Mucosa of descending colon (tissue), 3 donors: ENCODE results near the gene DOCK2. TPM values are rescaled to one million over a fixed set of nuclear protein-coding genes. Genes with fewer than 3 reads are reported as not detected.
"Not testable (repeated sequence)": the region's sequence is repeated elsewhere in the genome, so short reads cannot be mapped to it uniquely, and the experiment has no call there.

Experiments used
- ATAC-seq: fragments of 200-7000 bp; cut with Tn5 transposase; one replicate; pipeline ENCODE4 v1.9.1; 2020; ENCODE audit warnings: mild to moderate bottlenecking, moderate library complexity
- DNase-seq, 3 donors: peaks; one replicate each; pipeline ENCODE4 v3.0.0-alpha.2; 2020
- H3K36me3 ChIP-seq: fragments of 200-600 bp; one replicate; pipeline ENCODE4 v1.8.0; 2021; ENCODE audit warnings: low read depth, mild to moderate bottlenecking
- H3K4me1 ChIP-seq: fragments of 200-600 bp; one replicate; pipeline ENCODE4 v1.8.0; 2021; ENCODE audit warnings: low read depth, mild to moderate bottlenecking
- H3K4me3 ChIP-seq: fragments of 200-600 bp; one replicate; pipeline ENCODE4 v1.8.0; 2021; ENCODE audit warnings: mild to moderate bottlenecking
- H3K9me3 ChIP-seq: fragments of 200-600 bp; one replicate; pipeline ENCODE4 v1.8.0; 2021; ENCODE audit warnings: mild to moderate bottlenecking
- intact Hi-C, 2 donors: fragments of 100-400 bp; cut with DNase I in 1 of 2; cut with micrococcal nuclease in 1 of 2; formaldehyde crosslinking; loops; one replicate each; pipeline versions ENCODE4 v1.11.0 to v1.11.1; 2022; cut with DNase I, micrococcal nuclease
- total RNA-seq, 3 donors: library from RNA; stranded (reverse); fragmentation: NEBNext Ultra II Directional in 2 of 3; extraction: Animal tissue kit (Norgen Biotek cat#: 25700) in 2 of 3; gene quantifications; one replicate each; pipeline versions ENCODE4 v1.2.1 to v1.2.4, GENCODE V29; 2021 to 2023
- TF ChIP-seq, protein P1 (sequence below): fragments of 200-600 bp; IDR thresholded peaks from one replicate; pipeline ENCODE4 v1.8.0; 2022; ENCODE audit warnings: antibody characterized with exemption, mild to moderate bottlenecking
- donor health status: DM: no; HTN: no; CAD: no; lungs with moderate emphysema.
- donor health status: DM: no; HTN: no; CAD: no.
- donor health status: DM: no; HTN: yes; CAD: no.

DOCK2 gene
- total RNA-seq, 3 donors from 2014 or later = 7.2 to 20.1 (median 18.1) TPM

DNA sequence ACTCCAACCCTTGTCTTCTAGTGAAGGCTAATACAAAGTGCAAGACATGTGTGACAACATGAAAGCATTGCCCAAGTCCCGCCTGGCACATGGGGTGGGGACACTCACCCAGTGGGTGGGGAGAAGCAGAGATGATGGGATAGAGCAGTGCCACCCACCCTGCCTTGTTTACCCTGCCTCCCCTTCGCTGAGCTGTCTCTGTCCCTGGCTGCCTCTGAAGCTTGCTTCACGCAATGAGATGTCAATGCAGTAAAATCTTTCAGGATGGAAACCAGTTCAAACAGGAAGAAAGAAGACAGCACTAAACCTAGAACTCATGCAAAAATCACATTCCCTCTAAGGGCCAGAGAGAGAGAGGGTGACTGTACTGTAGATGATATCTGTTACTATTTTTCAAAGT lies 195.2 kb downstream of the DOCK2 start:
- ATAC-seq = no peak
- intact Hi-C loops = no loop called here

DNA sequence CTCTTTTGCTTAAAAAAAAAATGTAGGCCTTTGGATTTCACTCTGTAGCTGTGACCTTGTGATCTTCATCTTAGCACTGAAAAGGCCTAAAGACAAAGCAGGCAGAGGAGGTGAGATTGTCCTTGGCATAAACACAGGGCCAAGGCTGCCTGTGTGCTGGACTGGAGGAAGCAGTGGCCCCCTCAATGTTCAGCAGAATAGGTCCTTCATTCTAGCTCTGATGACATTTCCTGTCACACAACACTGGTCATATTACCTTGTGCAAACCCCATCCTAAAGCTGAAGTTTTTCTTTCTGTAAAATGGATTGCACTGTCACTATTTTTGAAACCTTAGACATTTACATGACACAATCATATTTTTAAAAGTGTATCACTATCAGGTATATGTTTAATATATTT lies 195.8 kb downstream of the DOCK2 start:
- intact Hi-C loops = no loop called here
- TF ChIP-seq, protein P1, sequence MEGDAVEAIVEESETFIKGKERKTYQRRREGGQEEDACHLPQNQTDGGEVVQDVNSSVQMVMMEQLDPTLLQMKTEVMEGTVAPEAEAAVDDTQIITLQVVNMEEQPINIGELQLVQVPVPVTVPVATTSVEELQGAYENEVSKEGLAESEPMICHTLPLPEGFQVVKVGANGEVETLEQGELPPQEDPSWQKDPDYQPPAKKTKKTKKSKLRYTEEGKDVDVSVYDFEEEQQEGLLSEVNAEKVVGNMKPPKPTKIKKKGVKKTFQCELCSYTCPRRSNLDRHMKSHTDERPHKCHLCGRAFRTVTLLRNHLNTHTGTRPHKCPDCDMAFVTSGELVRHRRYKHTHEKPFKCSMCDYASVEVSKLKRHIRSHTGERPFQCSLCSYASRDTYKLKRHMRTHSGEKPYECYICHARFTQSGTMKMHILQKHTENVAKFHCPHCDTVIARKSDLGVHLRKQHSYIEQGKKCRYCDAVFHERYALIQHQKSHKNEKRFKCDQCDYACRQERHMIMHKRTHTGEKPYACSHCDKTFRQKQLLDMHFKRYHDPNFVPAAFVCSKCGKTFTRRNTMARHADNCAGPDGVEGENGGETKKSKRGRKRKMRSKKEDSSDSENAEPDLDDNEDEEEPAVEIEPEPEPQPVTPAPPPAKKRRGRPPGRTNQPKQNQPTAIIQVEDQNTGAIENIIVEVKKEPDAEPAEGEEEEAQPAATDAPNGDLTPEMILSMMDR = no peak
- H3K36me3 ChIP-seq = no peaks in the 10 kb centered on the region
- H3K9me3 ChIP-seq = no peaks in the 10 kb centered on the region
- ATAC-seq = no peak
- H3K4me3 ChIP-seq = no peak overlapping the region
- no peaks in the 10 kb centered on the region for H3K4me1 ChIP-seq
- no peak for DNase-seq

More for the DNA sequence above, 195.2 kb downstream of the DOCK2 start:
- Histone ChIP-seq H3K4me3 (no peak overlapping the region), H3K36me3 (no peaks in the 10 kb centered on the region), H3K4me1 (no peaks in the 10 kb centered on the region), H3K9me3 (no peaks in the 10 kb centered on the region)
- TF ChIP-seq, protein P1 = no peak
- no peak for DNase-seq

DNA sequence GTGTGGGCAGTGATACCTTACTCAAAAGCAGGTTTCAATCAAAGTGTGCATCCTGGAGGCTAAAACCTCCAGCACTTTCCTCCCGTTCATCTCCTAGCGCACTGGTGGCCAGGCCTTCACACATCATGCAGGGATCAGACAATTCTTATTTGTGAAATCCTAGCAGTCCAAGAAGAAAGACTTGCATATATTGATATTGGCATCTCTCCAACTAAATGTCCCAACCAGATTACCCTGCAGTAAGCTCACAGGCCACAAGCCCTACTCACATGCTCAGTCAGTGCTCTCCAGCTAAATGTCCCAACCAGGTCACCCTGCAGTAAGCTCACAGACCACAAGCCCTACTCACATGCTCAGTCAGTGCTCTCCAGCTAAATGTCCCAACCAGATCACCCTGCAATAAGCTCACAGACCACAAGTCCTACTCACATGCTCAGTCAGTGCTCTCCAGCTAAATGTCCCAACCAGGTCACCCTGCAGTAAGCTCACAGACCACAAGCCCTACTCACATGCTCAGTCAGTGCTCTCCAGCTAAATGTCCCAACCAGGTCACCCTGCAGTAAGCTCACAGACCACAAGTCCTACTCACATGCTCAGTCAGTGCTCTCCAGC lies 196.7 kb downstream of the DOCK2 start:
- H3K9me3 ChIP-seq, ATAC-seq, H3K4me3 ChIP-seq, DNase-seq, H3K4me1 ChIP-seq, intact Hi-C loops, H3K36me3 ChIP-seq: not testable (repeated sequence)

DNA sequence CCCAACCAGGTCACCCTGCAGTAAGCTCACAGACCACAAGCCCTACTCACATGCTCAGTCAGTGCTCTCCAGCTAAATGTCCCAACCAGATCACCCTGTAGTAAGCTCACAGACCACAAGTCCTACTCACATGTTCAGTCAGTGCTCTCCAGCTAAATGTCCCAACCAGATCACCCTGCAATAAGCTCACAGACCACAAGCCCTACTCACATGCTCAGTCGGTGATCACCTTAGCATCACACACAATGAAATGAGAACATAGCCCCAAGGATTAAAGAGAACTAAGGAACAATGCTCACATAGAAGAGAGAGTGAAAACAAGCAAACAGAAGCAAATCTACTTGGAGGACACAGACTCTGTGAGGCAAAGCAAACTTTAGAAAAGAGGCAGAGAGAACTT lies 197.5 kb downstream of the DOCK2 start:
- H3K4me3 ChIP-seq, intact Hi-C loops, ATAC-seq, H3K36me3 ChIP-seq, H3K4me1 ChIP-seq, DNase-seq, H3K9me3 ChIP-seq: not testable (repeated sequence)

DNA sequence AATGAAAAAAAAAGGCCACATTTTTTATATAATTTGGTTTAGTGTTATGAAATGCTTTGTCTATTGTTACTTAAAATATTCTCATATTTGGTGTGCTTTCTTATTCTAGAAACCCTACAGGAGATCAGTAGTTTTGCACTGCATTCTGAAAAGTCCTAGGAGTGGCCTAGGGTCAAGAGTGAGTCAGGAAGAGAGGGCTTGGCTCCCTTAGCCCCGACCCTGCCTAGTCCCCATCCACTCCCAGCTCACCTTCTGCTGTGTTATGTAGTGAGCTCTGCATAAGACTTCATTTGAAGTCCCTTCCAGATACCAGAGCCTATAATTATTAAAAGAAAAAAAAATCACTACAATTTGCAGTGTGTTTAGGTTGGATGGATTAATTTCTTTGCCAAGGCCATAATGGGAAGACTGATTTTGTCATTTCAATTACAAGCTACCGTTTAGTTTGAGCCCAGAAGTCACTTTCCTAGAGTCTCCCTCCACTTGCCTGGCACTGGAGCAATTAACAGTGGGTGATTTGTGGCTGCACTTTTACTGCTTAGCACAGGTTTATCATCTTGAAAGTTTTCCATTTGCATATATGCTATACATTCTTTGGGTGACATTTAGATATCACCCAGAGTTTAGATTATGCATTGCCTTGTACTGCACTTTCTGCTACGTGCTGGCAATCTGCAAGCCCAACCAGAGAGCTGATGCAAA lies 199.9 kb downstream of the DOCK2 start:
- Histone ChIP-seq H3K9me3 (no peaks in the 10 kb centered on the region), H3K36me3 (no peaks in the 10 kb centered on the region), H3K4me3 (no peak overlapping the region), H3K4me1 (no peaks in the 10 kb centered on the region)
- ATAC-seq (no peak), DNase-seq (no peak)
- intact Hi-C loops = no loop called here
- TF ChIP-seq, protein P1 = no peak

DNA sequence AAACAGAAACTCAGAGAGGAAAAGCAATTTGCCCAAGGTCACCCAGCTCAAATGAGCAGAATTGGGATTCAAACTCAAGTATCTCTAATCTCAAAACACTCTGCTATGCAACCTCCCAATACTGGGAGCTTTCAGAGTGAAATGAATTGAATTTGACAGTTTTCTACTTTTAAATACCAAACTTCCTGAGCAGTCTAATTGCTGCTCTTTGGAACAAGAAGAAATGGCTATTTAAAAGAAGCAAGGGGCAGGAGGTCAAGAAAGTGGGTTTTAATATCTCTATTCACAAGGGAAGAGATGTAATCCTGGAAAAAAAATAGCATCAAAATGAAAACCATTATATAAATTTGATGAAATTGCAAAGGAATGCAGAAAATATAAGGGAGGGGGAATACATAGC lies 200.6 kb downstream of the DOCK2 start:
- Histone ChIP-seq H3K4me3 (no peak overlapping the region), H3K36me3 (no peaks in the 10 kb centered on the region), H3K9me3 (no peaks in the 10 kb centered on the region), H3K4me1 (no peaks in the 10 kb centered on the region)
- intact Hi-C loops = no loop called here
- TF ChIP-seq, protein P1 = no peak
- no peak for ATAC-seq
- DNase-seq = no peak
